AG10803 (cell line): ENCODE results near the gene SLC6A13.

Source experiments
- DNase-seq: peaks from one replicate; pipeline ENCODE4 v3.0.0; 2010; ENCODE audit warnings: low read depth
- H3K4me3 ChIP-seq: 2 replicates; pipeline ENCODE4 v1.5.1; 2011; ENCODE audit warnings: mild to moderate bottlenecking, low read length, control low read depth
- CTCF ChIP-seq: conservative IDR thresholded peaks from 2 replicates; pipeline ENCODE4 v1.5.1; 2011; ENCODE audit warnings: mild to moderate bottlenecking, low read length, control low read depth, inconsistent platforms

SLC6A13 gene

GRCh38 chr12:197911-198695, 64.5 kb downstream of the SLC6A13 start:
- no peak overlapping the region for H3K4me3 ChIP-seq
- no peak for TF ChIP-seq CTCF
- DNase-seq, result no peak

- no peak for DNase-seq
- no peak overlapping the region for H3K4me3 ChIP-seq
- TF ChIP-seq CTCF, result no peak
These were observed 65.3 kb downstream of the SLC6A13 start for GRCh38 chr12:197347-197746.

- H3K4me3 ChIP-seq, result no peak overlapping the region
- no peak for DNase-seq
- TF ChIP-seq CTCF, result no peak
These were observed 66.2 kb downstream of the SLC6A13 start for GRCh38 chr12:196436-196835.

GRCh38 chr12:195951-196350, 66.7 kb downstream of the SLC6A13 start:
- TF ChIP-seq CTCF, result no peak

GRCh38 chr12:195156-195555, 67.5 kb downstream of the SLC6A13 start:
- no peak for DNase-seq
- H3K4me3 ChIP-seq, result no peak overlapping the region
- TF ChIP-seq CTCF, result no peak

More at GRCh38 chr12:195951-196350, 66.7 kb downstream of the SLC6A13 start:
- DNase-seq, result no peak
- no peak overlapping the region for H3K4me3 ChIP-seq

GRCh38 chr12:194276-194675, 68.4 kb downstream of the SLC6A13 start:
- DNase-seq, result no peak
- no peak for TF ChIP-seq CTCF
- H3K4me3 ChIP-seq, result no peak overlapping the region

- no peak for TF ChIP-seq CTCF
- DNase-seq, result no peak
- H3K4me3 ChIP-seq, result no peak overlapping the region
These were observed 69.4 kb downstream of the SLC6A13 start for GRCh38 chr12:193261-193660.
